Left hindlimb (tissue), 1 donor: ENCODE measurements around the gene MAGOH.
A peak's percentile ranks its signal among the peaks of the same experiment; 100 is the strongest.
"Not testable (repeated sequence)": the region's sequence is repeated elsewhere in the genome, so short reads cannot be mapped to it uniquely, and the experiment has no call there.

Source experiments
- DNase-seq: peaks from one replicate; pipeline ENCODE4 v3.0.0-alpha.2; 2018

The MAGOH gene

GRCh38 chr1:53219711-53220110, 18.6 kb downstream of the MAGOH start:
- DNase-seq = no peak

GRCh38 chr1:53218201-53218600, 20.1 kb downstream of the MAGOH start:
- DNase-seq = no peak

GRCh38 chr1:53214376-53214940, 23.9 kb downstream of the MAGOH start:
- no peak for DNase-seq

- DNase-seq = no peak
These were observed 27.4 kb downstream of the MAGOH start for GRCh38 chr1:53210954-53211353.

- no peak for DNase-seq
These were observed 28.0 kb downstream of the MAGOH start for GRCh38 chr1:53210352-53210751.

GRCh38 chr1:53207726-53208125, 30.6 kb downstream of the MAGOH start:
- DNase-seq = no peak

- no peak for DNase-seq
These were observed 31.5 kb downstream of the MAGOH start for GRCh38 chr1:53206735-53207379.

GRCh38 chr1:53206083-53206685, 32.1 kb downstream of the MAGOH start:
- not testable (repeated sequence) for DNase-seq

GRCh38 chr1:53205496-53205895, 32.8 kb downstream of the MAGOH start:
- not testable (repeated sequence) for DNase-seq

- no peak for DNase-seq
These were observed 34.9 kb downstream of the MAGOH start for GRCh38 chr1:53203466-53203865.

GRCh38 chr1:53198241-53198651, 40.1 kb downstream of the MAGOH start:
- DNase-seq = no peak

- DNase-seq = no peak
These were observed 40.8 kb downstream of the MAGOH start for GRCh38 chr1:53197291-53198200.

- peak; percentile 95 for DNase-seq
These were observed 41.6 kb downstream of the MAGOH start, which contains the start of gene CPT2 for GRCh38 chr1:53196485-53197290. Gene CPT2 (plus strand): TSS chr1:53196824. CDS start chr1:53196944, 120 bp downstream.

- no peak for DNase-seq
These were observed 42.3 kb downstream of the MAGOH start for GRCh38 chr1:53196017-53196484.

GRCh38 chr1:53195246-53196016, 42.9 kb downstream of the MAGOH start:
- no peak for DNase-seq

GRCh38 chr1:53190210-53190611, 48.1 kb downstream of the MAGOH start:
- no peak for DNase-seq

- no peak for DNase-seq
These were observed 49.3 kb downstream of the MAGOH start for GRCh38 chr1:53189061-53189460.

- DNase-seq = no peak
These were observed 50.2 kb downstream of the MAGOH start for GRCh38 chr1:53188099-53188498.

GRCh38 chr1:53187401-53187800, 50.9 kb downstream of the MAGOH start:
- DNase-seq = no peak

- no peak for DNase-seq
These were observed 51.8 kb downstream of the MAGOH start for GRCh38 chr1:53186533-53186932.

GRCh38 chr1:53185955-53186297, 52.4 kb downstream of the MAGOH start:
- not testable (repeated sequence) for DNase-seq
